Peyer's patch (tissue), 4 donors: ENCODE data around the gene XCL1. TPM values are rescaled to one million over a fixed set of nuclear protein-coding genes. Genes with fewer than 3 reads are reported as not detected.

Experiments
- DNase-seq, 3 donors: peaks; one replicate each; pipeline ENCODE4 v3.0.0-alpha.2; 2017 to 2019
- H3K27ac ChIP-seq, 4 donors: fragments of 200-600 bp; sonication (generic); one replicate each; pipeline ENCODE4 v1.5.1; 2016 to 2019
- H3K27me3 ChIP-seq, 2 donors: fragments of 200-600 bp; sonication (generic); one replicate each; pipeline ENCODE4 v1.5.1; 2019
- H3K36me3 ChIP-seq, 3 donors: fragments of 200-600 bp; sonication (generic); one replicate each; pipeline ENCODE4 v1.5.1; 2016 to 2019
- H3K4me1 ChIP-seq, 4 donors: fragments of 200-600 bp; sonication (generic); one replicate each; pipeline ENCODE4 v1.5.1; 2016 to 2019
- H3K4me3 ChIP-seq, 4 donors: fragments of 200-600 bp; sonication (generic); 1 replicate in 3 of 4; 2 replicates in 1 of 4; pipeline ENCODE4 v1.5.1; 2016 to 2019; ENCODE audit warnings: mild to moderate bottlenecking in 1 of 4
- H3K9me3 ChIP-seq, 4 donors: fragments of 200-600 bp; sonication (generic); one replicate each; pipeline ENCODE4 v1.5.1; 2016 to 2019; ENCODE audit warnings: mild to moderate bottlenecking in 1 of 4
- POLR2A ChIP-seq, 2 donors: fragments of 450-650 bp; IDR thresholded peaks; one replicate each; pipeline ENCODE4 v1.5.1; 2017; ENCODE audit warnings: antibody characterized with exemption in 2 of 2, mild to moderate bottlenecking in 2 of 2, moderate library complexity in 2 of 2
- total RNA-seq, 4 donors: library from RNA; depleted of rRNA; stranded (reverse); fragments of >200 nt; gene quantifications; one replicate each; pipeline ENCODE4 v1.1.0, GENCODE V29; 2016
- TF ChIP-seq, protein P1 (sequence below), 6 experiments: fragments of 450-650 bp in 4 of 6; fragments of 200-600 bp in 2 of 6; sonication (generic) in 1 of 6; IDR thresholded peaks; one replicate each; pipeline ENCODE4 v1.5.1; 2017 to 2019; ENCODE audit warnings: antibody characterized with exemption in 6 of 6, mild to moderate bottlenecking in 3 of 6, moderate library complexity in 1 of 6

Gene XCL1
- total RNA-seq, 4 donors from 2014 or later, result not detected

DNA sequence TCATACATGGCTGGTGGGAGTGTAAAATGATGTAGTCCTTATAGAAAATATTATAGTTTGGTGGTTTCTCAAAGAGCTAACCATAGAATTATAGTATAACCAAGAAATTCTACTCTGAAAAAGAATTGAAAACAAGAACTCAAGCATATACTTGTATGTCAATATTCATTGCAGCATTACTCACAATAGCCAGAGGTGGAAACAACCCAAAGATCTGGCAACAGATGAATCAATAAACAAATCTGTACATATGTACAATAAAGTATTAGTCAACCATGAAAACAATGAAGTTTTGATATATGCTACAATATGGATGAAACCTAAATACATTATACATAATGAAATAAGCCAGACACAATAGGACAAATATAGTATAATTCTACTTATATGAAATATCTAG, 29.7 kb downstream of the XCL1 start:
- H3K27me3 ChIP-seq, result no peaks in the 10 kb centered on the region
- no peak overlapping the region for H3K27ac ChIP-seq
- peaks cover 0 to 6% (median 0%) of the 10 kb centered on the region in 4 donors for H3K4me1 ChIP-seq
- H3K4me3 ChIP-seq, result no peak overlapping the region
- H3K36me3 ChIP-seq, result no peaks in the 10 kb centered on the region
- TF ChIP-seq POLR2A (IDR thresholded peaks at IDR 0.05), result no peak
- TF ChIP-seq, protein P1, sequence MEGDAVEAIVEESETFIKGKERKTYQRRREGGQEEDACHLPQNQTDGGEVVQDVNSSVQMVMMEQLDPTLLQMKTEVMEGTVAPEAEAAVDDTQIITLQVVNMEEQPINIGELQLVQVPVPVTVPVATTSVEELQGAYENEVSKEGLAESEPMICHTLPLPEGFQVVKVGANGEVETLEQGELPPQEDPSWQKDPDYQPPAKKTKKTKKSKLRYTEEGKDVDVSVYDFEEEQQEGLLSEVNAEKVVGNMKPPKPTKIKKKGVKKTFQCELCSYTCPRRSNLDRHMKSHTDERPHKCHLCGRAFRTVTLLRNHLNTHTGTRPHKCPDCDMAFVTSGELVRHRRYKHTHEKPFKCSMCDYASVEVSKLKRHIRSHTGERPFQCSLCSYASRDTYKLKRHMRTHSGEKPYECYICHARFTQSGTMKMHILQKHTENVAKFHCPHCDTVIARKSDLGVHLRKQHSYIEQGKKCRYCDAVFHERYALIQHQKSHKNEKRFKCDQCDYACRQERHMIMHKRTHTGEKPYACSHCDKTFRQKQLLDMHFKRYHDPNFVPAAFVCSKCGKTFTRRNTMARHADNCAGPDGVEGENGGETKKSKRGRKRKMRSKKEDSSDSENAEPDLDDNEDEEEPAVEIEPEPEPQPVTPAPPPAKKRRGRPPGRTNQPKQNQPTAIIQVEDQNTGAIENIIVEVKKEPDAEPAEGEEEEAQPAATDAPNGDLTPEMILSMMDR (IDR thresholded peaks at IDR 0.05), result no peak
- H3K9me3 ChIP-seq, result no peaks in the 10 kb centered on the region
- no peak for DNase-seq

GRCh38 chr1:168607872-168608428, 31.5 kb downstream of the XCL1 start:
- TF ChIP-seq, protein P1 (IDR thresholded peaks at IDR 0.05), result no peak
- no peak for TF ChIP-seq POLR2A (IDR thresholded peaks at IDR 0.05)

DNA sequence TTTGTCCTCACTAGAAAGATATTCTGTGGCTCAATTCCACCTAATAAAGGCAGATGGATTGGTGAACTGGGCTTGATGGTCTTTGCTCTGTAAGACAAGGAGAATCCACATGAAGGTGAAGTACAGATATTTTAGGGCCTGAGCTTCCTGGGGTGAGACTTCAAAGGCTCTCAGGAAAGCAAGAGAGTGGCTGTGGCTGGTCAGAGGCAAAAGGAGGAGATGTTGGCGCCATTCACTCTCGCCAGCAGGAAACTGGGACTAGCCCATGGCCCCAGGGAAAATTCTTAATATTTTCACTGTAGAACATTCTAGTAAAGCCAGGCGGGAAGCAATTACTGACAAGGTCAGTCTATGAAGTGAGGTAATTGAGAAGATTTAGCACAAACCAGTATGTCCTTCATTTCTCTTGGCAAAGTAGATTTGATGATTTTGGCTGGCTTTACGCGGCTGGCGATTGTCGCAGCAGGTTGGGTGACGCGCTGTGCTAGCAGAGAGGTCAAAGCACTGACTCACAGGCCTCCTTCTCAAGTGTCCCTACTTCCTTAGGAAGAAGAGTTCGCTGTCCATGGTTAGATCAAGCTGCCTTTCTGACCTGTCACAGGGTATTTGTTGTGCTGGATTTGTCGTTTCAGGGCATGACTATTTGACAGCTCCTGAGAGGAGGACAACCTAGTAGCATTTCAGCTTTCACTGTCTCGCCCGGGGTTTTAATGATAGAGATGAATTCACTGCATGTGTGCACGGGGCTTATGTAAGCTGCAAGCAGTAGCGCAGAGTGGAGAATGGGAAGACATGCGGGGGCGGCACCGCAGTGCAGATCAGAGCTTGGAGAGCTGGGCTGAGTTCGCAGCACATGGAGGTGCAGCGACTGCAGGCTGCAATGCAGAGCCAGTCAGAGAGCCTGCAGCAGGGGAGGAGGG, 32.7 kb downstream of the XCL1 start:
- Histone ChIP-seq H3K36me3 (no peaks in the 10 kb centered on the region), H3K9me3 (no peaks in the 10 kb centered on the region), H3K4me1 (peaks cover 0 to 17% (median 0%) of the 10 kb centered on the region in 4 donors), H3K4me3 (no peak overlapping the region), H3K27ac (no peak overlapping the region), H3K27me3 (no peaks in the 10 kb centered on the region)
- no peak for DNase-seq
- TF ChIP-seq, protein P1 (IDR thresholded peaks at IDR 0.05), result no peak
- TF ChIP-seq POLR2A (IDR thresholded peaks at IDR 0.05), result no peak

More at GRCh38 chr1:168607872-168608428, 31.5 kb downstream of the XCL1 start:
- Histone ChIP-seq H3K27me3 (no peaks in the 10 kb centered on the region), H3K4me3 (no peak overlapping the region), H3K9me3 (no peaks in the 10 kb centered on the region), H3K4me1 (peaks cover 0 to 6% (median 0%) of the 10 kb centered on the region in 4 donors), H3K27ac (no peak overlapping the region), H3K36me3 (no peaks in the 10 kb centered on the region)
- DNase-seq, result no peak

DNA sequence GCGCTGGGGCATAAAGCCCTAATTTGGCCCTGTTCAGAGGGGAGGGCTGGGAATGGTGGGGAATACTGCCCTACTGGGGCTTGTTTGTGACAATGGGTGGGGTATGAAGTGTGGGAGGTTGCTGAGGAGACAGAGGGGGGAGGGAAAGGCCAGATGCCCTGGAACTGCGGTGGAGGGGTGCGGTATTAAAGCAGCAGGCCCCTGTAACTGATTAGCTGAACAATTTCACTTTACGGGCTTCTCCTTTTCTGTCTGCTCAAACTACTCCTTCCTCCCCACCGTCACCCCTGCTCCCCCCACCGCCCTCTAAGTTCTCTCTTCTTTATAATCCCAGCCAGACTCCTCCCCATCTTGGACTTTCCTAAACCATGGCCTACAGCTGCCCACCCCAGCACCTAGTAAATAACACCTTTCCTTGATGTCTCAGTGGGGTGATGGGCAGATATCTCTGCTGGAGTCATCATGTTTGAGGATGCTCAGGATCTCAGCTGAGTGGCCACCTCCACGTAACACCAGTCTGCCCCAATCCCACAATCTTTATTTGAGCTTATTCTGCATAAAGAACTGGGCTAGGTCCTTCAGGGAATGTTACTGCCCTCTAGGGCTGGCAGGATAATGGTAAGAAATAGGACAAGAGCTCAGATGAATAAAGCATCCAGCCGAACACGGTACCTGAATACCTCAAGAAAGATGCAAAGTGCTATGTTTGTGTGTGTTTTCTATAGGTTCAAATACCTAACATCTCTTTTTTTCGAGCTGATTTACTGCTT, 33.5 kb downstream of the XCL1 start:
- Histone ChIP-seq H3K4me3 (no peak overlapping the region), H3K9me3 (no peaks in the 10 kb centered on the region), H3K27ac (no peak overlapping the region), H3K36me3 (no peaks in the 10 kb centered on the region), H3K27me3 (no peaks in the 10 kb centered on the region), H3K4me1 (peaks cover 0 to 18% (median 0%) of the 10 kb centered on the region in 4 donors)
- DNase-seq, result no peak
- TF ChIP-seq POLR2A (IDR thresholded peaks at IDR 0.05), result no peak

- Histone ChIP-seq H3K9me3 (no peaks in the 10 kb centered on the region), H3K27ac (no peak overlapping the region), H3K4me3 (no peak overlapping the region), H3K27me3 (no peaks in the 10 kb centered on the region), H3K4me1 (peaks cover 0 to 14% (median 0%) of the 10 kb centered on the region in 4 donors), H3K36me3 (no peaks in the 10 kb centered on the region)
- no peak for TF ChIP-seq POLR2A (IDR thresholded peaks at IDR 0.05)
- TF ChIP-seq, protein P1 (IDR thresholded peaks at IDR 0.05), result no peak
- DNase-seq, result no peak
These were observed 36.6 kb downstream of the XCL1 start for GRCh38 chr1:168613038-168613451.
